VCaP (cell line): ENCODE data around the gene PLAGL2.
A peak's percentile ranks its signal among the peaks of the same experiment; 100 is the strongest.
"Not testable (repeated sequence)": the region's sequence is repeated elsewhere in the genome, so short reads cannot be mapped to it uniquely, and the experiment has no call there.

Source experiments
- H3K27ac ChIP-seq: fragments of 450-650 bp; 2 replicates; pipeline ENCODE4 v1.5.1; 2017
- TF ChIP-seq, protein P1 (sequence below): fragments of 450-650 bp; conservative IDR thresholded peaks from 2 replicates; pipeline ENCODE4 v1.5.1; 2017; ENCODE audit warnings: mild to moderate bottlenecking, moderate library complexity

The PLAGL2 gene

DNA sequence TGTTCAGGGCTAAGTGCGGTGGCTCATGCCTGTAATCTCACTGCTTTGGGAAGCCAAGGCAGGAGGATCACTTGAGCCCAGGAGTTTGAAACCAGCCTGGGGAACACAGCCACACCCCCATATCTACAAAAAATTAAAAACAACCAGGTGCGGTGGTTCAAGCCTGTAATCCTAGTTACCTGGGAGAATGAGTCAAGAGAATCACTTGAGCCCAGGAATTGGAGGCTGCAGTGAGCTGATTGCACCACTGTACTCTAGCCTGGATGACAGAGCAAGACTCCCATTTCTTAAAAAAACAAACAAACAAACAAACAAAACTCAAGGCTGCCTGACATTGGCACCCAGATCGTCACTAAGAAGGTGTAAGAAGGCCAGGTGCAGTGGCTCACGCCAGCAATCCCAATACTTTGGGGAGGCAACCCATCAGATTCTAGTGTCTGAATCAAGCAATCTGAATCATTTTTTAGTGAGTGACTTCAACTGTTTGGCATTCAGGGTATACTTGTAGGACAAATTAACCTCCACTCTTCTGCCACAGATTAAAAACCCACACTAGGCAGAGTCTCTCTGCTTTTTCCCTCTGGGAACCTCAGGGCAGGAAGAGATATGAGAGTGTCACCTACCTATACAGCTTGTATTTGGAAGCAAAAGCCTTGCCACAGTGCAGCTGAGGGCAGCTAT is 6.1 kb downstream of the PLAGL2 start:
- H3K27ac ChIP-seq, result peak overlapping the region; percentile 97
- TF ChIP-seq, protein P1, sequence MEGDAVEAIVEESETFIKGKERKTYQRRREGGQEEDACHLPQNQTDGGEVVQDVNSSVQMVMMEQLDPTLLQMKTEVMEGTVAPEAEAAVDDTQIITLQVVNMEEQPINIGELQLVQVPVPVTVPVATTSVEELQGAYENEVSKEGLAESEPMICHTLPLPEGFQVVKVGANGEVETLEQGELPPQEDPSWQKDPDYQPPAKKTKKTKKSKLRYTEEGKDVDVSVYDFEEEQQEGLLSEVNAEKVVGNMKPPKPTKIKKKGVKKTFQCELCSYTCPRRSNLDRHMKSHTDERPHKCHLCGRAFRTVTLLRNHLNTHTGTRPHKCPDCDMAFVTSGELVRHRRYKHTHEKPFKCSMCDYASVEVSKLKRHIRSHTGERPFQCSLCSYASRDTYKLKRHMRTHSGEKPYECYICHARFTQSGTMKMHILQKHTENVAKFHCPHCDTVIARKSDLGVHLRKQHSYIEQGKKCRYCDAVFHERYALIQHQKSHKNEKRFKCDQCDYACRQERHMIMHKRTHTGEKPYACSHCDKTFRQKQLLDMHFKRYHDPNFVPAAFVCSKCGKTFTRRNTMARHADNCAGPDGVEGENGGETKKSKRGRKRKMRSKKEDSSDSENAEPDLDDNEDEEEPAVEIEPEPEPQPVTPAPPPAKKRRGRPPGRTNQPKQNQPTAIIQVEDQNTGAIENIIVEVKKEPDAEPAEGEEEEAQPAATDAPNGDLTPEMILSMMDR, result no peak

DNA sequence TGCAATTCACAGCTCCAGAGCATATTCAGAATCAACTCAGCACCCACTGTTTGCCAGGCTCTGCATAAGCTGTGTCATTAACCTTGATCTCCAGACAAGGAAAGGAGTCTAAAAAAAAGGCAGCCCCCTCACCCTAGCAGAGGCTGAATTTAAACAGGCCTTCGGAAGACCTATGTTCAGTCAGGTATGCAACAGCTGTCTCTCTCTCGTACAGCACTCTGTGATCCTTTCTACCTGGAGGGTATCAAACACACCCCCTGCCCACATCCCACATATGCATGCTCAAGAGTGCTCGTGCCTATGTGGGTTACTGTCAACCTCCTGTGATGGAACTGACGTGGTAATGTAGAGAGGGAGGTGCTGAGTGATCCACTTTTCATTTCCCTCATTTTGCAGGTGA is 8.5 kb downstream of the PLAGL2 start:
- TF ChIP-seq, protein P1, result no peak
- H3K27ac ChIP-seq, result peak overlapping the region; percentile 43

DNA sequence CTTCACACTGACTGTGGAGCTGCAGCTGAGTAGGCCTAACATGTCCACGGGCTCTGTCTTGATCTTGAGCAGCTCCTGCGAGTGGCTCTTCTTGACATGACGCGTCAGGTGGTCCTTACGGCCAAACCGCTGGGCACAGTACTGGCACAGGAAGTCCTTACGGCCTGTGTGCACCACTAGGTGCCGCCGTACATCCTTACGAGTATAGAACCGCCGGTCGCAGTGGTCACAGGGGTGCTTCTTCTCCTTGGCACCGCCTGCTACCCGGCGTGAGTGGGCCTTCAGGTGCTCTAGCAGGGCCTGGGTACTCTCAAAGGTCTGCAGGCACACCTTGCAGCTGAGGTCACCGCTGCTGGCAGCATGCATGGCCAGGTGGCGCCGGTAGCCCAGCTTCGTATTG is 10.4 kb downstream of the PLAGL2 start:
- TF ChIP-seq, protein P1, result 0 out of 2 replicates have a peak, but pooled peaks have one; percentile 14
- H3K27ac ChIP-seq, result not testable (repeated sequence)

DNA sequence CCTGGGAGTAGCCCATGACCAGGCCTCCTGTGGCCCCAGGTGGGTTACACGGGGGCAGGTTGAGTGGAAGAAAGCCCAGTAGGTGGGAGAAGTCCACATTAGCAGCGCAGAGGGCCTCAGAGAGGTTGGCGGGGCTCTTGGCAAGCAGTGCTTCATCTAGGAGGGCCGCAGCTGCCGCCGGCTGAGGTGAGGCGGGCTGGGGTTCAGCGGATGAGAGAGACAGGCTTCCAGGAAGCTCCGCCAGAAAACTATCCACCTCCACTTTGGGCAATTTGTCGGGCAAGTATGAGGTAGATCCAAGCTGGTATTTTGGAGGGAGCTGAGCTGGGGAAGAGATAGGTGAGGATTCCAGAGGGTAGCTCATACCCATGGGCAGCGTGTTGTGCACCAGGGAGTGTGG is 10.9 kb downstream of the PLAGL2 start:
- H3K27ac ChIP-seq, result not testable (repeated sequence)

DNA sequence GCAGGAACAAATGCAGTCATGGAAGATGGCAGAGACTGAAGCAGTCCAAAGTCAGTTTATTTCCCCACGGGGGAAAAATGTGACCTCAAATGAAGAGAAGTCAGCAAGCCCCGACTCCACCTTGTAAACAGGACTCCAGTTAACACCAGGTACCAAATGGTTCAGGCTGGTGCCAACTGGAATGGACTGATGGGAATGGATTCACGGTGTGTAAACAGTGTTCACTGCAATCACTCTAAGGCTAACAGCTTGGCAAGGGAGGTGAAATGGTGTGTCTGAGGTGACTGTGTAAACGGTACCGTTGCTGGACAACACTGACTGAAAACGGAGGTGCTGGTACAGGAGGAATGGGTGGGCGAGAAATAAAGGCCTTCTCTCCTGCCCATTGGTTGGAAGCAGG is 12.0 kb downstream of the PLAGL2 start:
- TF ChIP-seq, protein P1, result no peak
- 0 out of 2 replicates have a peak overlapping the region, but pooled peaks have one; percentile 18 for H3K27ac ChIP-seq

DNA sequence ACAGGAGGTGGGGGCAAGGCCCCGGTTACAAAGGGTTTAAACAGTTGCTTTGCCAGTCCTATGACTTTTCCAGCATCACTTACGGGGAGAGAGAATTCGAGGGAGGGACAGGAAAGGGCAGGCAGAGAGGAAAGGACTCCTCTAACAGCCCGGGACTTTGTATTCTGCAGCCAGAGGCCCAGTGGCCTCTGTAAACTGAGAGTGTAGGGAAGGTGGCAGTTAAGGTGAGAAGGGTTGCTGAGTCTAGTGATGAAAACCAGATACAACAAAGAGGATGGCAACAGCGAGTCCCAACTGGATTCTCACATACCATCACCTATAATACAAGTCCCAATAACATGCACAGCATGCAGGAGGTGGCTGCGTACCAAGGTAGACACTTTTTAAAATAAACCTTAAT is 13.5 kb downstream of the PLAGL2 start:
- TF ChIP-seq, protein P1, result no peak
- H3K27ac ChIP-seq, result no peak overlapping the region

DNA sequence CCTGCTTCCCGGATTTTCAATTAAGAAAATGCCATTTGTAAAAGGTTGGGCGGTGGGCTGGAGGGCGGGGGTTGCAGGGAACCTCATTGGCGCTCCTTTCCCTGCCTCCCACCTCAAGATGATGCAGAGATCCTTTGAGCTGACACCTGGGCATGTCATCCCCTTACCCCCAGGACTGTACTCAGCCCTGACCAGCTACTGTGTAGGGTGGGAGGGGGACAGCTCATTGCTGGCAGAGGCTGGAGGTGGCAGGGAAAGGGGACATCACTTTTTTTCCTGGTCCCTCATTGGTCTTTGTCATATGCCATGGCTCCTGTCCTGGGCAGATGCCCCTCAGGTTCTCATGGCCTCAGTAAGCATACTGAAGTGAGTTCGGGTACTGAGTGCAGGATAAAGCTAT is 14.2 kb downstream of the PLAGL2 start:
- peak overlapping the region; percentile 5; the same call in 1 of the 2 replicates for H3K27ac ChIP-seq

DNA sequence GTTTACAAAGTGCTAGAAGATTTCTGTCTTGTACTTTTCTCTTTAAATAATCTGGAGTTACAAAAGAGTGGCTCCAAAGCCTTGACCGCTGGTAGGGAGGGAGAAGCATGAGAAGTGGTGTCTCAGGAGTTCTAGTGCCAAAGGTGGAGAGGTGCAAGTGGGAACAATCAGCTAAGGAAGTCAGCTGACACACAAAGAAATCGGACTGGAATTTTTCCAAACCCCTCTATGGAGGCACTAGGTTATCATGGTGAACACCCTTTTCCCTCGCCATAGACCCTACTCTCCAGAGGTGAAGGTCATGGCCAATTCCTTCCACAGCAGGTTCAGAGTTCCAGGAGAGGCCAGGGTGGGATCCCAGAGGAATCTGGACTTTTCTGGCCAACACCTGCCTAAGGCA is 14.8 kb downstream of the PLAGL2 start:
- peak overlapping the region; percentile 5; the same call in 1 of the 2 replicates for H3K27ac ChIP-seq
- TF ChIP-seq, protein P1, result no peak
